ENCODE measurements around the gene CCDC177.

Gene CCDC177

DNA sequence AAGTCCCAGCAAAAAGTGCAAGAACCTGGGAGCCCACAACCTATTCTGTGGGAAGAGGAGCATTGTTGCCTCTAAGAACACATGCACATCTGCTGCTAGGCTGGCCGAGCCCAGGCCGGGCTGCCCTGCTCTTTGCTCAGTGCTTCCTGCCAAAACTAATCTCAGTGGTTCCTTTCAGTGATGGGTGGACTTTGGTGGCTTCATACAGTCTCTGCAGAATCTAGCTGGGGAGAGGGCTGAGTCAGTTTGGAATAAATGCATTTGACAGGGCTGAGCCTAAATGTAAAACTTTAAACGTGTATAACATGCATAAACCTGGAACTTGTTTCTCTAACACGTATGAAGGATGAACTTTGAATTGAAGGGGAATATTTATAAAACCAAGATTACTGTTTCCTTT, 44.6 kb downstream of the CCDC177 start:
- Mint-ChIP-seq H3K36me3 (ENCODE audit: insufficient read depth) (peaks cover 1% of the 10 kb centered on the region), H3K4me1 (no peaks in the 10 kb centered on the region), H3K4me3 (no peak overlapping the region), H3K27me3 (peaks cover 26% of the 10 kb centered on the region), H3K9me3 (no peaks in the 10 kb centered on the region), H3K27ac (ENCODE audit: low read depth) (no peak overlapping the region)
- DNase-seq (ENCODE audit: low spot score in 2 of 2) (no peak), ATAC-seq (replicated peaks; ENCODE audit: extremely low read depth, poor library complexity, severe bottlenecking) (no peak)

DNA sequence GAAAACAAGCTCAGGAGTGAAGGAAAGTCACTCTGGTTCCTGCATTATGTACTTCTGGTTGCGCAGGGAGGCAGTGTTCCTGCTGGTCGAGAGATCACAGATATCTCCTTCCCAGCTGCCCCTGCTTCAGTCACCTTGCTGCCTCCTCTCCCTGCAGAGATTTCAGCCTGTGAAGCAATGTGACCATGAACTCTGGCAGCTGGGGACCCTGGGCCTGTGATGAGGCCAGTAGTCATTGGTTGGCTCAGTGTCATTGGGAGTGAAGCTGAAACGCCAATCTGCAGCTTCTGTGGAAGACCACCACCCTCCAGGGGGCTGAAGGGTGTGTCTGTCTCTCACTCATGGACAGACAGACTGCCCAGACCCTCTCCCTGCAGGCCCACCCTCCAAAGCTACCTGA, 45.1 kb downstream of the CCDC177 start:
- no peaks in the 10 kb centered on the region for H3K4me1 Mint-ChIP-seq
- no peak overlapping the region for H3K4me3 Mint-ChIP-seq
- no peak for ATAC-seq (replicated peaks; ENCODE audit: extremely low read depth, poor library complexity, severe bottlenecking)
- H3K36me3 Mint-ChIP-seq (ENCODE audit: insufficient read depth) = peaks cover 1% of the 10 kb centered on the region
- no peak for DNase-seq (ENCODE audit: low spot score in 2 of 2)
- no peak overlapping the region for H3K27ac Mint-ChIP-seq (ENCODE audit: low read depth)
- H3K9me3 Mint-ChIP-seq = no peaks in the 10 kb centered on the region
- H3K27me3 Mint-ChIP-seq = peaks cover 21% of the 10 kb centered on the region

DNA sequence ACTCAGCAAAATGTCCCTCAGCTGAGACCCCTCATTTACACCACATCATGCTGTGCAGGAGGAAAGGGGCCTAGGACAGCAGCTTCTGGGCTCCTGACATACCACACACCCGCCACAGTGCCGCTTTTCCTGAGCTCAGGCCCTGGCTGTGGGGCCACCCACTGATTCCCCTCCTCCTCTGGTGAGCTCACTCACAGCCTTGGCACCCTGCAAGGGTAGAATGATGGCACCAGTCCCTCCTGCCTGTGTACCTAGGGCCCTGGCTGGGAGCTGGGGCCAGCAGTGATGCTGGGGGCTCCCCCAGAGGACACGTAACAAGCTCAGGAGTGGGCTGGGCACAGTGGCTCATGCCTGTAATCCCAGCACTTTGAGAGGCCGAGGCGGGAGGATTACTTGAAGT, 45.7 kb downstream of the CCDC177 start:
- no peak overlapping the region for H3K27ac Mint-ChIP-seq (ENCODE audit: low read depth)
- DNase-seq (ENCODE audit: low spot score in 2 of 2) = no peak
- peaks cover 18% of the 10 kb centered on the region for H3K27me3 Mint-ChIP-seq
- H3K9me3 Mint-ChIP-seq = no peaks in the 10 kb centered on the region
- H3K4me1 Mint-ChIP-seq = no peaks in the 10 kb centered on the region
- peaks cover 1% of the 10 kb centered on the region for H3K36me3 Mint-ChIP-seq (ENCODE audit: insufficient read depth)
- ATAC-seq (replicated peaks; ENCODE audit: extremely low read depth, poor library complexity, severe bottlenecking) = no peak
- H3K4me3 Mint-ChIP-seq = no peak overlapping the region

DNA sequence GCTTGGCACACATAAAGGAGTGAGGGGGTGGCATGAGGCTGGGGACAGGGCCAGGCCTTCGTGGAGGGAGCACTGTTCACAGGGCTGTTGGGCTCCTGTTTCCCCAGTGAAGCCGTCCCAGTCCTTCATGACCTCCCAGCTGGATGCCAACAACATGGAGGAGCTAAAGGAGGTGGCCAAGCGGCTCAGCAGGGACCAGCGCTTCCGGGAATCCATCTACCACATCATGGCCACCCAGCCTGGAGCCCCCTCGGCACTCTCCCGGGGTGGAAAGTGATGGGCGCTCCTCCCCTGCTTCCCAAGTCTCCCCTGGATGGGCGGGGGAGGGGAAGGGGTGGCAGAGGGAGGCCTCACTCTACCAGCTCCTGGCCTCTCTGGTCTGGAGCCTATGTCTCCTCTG, 46.5 kb downstream of the CCDC177 start:
- no peak overlapping the region for H3K4me3 Mint-ChIP-seq
- peaks cover 1% of the 10 kb centered on the region for H3K36me3 Mint-ChIP-seq (ENCODE audit: insufficient read depth)

DNA sequence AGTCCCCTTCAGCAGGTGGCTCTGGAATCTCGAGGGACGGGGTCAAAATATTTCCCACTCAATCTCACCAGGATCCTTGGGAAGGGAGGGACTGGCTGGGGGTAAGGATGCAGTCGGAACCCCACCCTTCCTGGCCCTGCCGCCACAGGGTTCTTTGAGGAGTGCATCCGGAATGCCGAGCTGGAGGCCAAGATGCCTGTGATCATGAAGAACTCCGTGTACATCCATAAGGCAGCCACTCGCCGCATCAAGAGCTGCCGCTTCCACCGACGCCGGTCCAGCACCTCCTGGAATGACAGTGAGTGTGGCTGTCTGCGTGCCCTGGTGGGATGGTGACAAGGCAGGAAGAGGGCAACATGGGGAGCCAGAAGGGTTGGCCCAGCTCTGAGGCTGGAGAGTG, 47.0 kb downstream of the CCDC177 start:
- ATAC-seq (replicated peaks; ENCODE audit: extremely low read depth, poor library complexity, severe bottlenecking) = no peak
- Mint-ChIP-seq H3K36me3 (ENCODE audit: insufficient read depth) (peaks cover 1% of the 10 kb centered on the region), H3K27ac (ENCODE audit: low read depth) (no peak overlapping the region), H3K27me3 (peaks cover 6% of the 10 kb centered on the region), H3K9me3 (no peaks in the 10 kb centered on the region), H3K4me1 (no peaks in the 10 kb centered on the region), H3K4me3 (no peak overlapping the region)
- DNase-seq (ENCODE audit: low spot score in 2 of 2) = no peak

More for the DNA sequence above, 46.5 kb downstream of the CCDC177 start:
- DNase-seq (ENCODE audit: low spot score in 2 of 2) = no peak
- H3K27me3 Mint-ChIP-seq = peaks cover 10% of the 10 kb centered on the region
- H3K9me3 Mint-ChIP-seq = no peaks in the 10 kb centered on the region
- H3K4me1 Mint-ChIP-seq = no peaks in the 10 kb centered on the region
- H3K27ac Mint-ChIP-seq (ENCODE audit: low read depth) = no peak overlapping the region
- no peak for ATAC-seq (replicated peaks; ENCODE audit: extremely low read depth, poor library complexity, severe bottlenecking)

DNA sequence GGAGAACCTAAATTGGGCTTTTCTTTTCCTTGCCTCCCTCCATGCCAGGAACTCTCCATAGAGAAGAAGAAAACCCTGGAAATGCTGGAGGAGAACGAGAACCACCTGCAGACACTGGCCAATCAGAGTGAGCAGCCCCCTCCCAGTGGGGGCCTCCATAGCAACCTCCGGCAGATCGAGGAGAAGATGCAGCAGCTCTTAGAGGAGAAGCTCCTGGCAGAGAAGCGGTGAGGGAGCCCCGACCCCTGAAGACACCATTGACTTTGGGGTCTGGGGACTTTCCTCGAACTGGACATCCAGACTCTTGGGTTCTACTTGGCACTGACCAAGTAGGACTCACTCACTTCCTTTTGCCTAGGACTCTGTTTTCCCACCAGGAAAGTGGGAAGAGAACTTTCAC, 48.8 kb downstream of the CCDC177 start:
- Mint-ChIP-seq H3K4me3 (no peak overlapping the region), H3K36me3 (ENCODE audit: insufficient read depth) (peaks cover 1% of the 10 kb centered on the region), H3K27ac (ENCODE audit: low read depth) (no peak overlapping the region), H3K4me1 (no peaks in the 10 kb centered on the region), H3K9me3 (no peaks in the 10 kb centered on the region), H3K27me3 (peaks cover 6% of the 10 kb centered on the region)
- ATAC-seq (replicated peaks; ENCODE audit: extremely low read depth, poor library complexity, severe bottlenecking) (no peak), DNase-seq (ENCODE audit: low spot score in 2 of 2) (no peak)

DNA sequence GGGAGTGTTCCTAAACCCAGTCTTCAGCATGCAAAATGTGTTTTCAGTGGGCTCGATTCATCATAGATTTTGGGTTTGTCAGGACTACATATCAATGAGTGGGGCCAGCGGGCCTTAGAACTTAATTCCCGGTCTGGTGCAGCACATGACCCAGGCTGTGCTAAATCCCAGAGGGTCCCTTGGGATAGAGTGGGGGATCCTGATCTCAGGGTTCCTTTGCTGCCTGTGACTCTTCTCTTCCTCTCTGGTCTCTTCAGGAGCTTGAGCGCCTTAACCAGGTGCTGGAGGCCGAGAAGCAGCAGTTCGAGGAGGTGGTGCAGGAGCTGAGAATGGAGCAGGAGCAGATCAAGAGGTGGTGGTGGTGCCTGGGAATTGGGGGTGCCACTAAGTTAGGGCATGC, 52.6 kb downstream of the CCDC177 start:
- ATAC-seq (replicated peaks; ENCODE audit: extremely low read depth, poor library complexity, severe bottlenecking) (no peak), DNase-seq (ENCODE audit: low spot score in 2 of 2) (no peak)
- H3K4me1 Mint-ChIP-seq = no peaks in the 10 kb centered on the region
- H3K36me3 Mint-ChIP-seq (ENCODE audit: insufficient read depth) = peaks cover 2% of the 10 kb centered on the region
- peaks cover 4% of the 10 kb centered on the region for H3K27me3 Mint-ChIP-seq
- no peak overlapping the region for H3K4me3 Mint-ChIP-seq
- no peak overlapping the region for H3K27ac Mint-ChIP-seq (ENCODE audit: low read depth)
- H3K9me3 Mint-ChIP-seq = no peaks in the 10 kb centered on the region
